Endothelial cell of umbilical vein (primary cell): ENCODE results near the gene APOD.
"Not testable (repeated sequence)": the region's sequence is repeated elsewhere in the genome, so short reads cannot be mapped to it uniquely, and the experiment has no call there.

Experiments used
- CTCF ChIP-seq, 2 donors: IDR thresholded peaks; 1 replicate in 1 of 2; 2 replicates in 1 of 2; pipeline ENCODE4 v1.5.1; 2011; ENCODE audit warnings: low read length in 2 of 2, mild to moderate bottlenecking in 2 of 2, moderate library complexity in 2 of 2, control low read depth in 1 of 2, inconsistent platforms in 1 of 2, low read depth in 1 of 2; ENCODE audit not compliant: insufficient read depth in 1 of 2; ENCODE audit errors: extremely low read depth in 1 of 2
- EZH2 ChIP-seq: IDR thresholded peaks from 2 replicates; pipeline ENCODE4 v1.6.1; 2012; ENCODE audit warnings: borderline replicate concordance, low read depth, mild to moderate bottlenecking, moderate library complexity, low read length, inconsistent platforms; ENCODE audit not compliant: severe bottlenecking
- FOS ChIP-seq: IDR thresholded peaks from 2 replicates; pipeline ENCODE4 v1.6.1; 2011; ENCODE audit warnings: mild to moderate bottlenecking, low read length, moderate library complexity, borderline replicate concordance; ENCODE audit not compliant: insufficient read depth
- MAX ChIP-seq: IDR thresholded peaks from 2 replicates; pipeline ENCODE4 v1.6.1; 2011; ENCODE audit not compliant: insufficient read depth, insufficient read length
- MYC ChIP-seq: IDR thresholded peaks from one replicate; pipeline ENCODE4 v1.6.1; 2011; ENCODE audit warnings: mild to moderate bottlenecking, low read depth, low read length
- POLR2A ChIP-seq: IDR thresholded peaks from 2 replicates; pipeline ENCODE4 v1.6.1; 2012; ENCODE audit warnings: low read depth, mild to moderate bottlenecking, control low read depth, low read length
- POLR2AphosphoS5 ChIP-seq: IDR thresholded peaks from 2 replicates; pipeline ENCODE4 v1.6.1; 2012; ENCODE audit warnings: low read depth, mild to moderate bottlenecking, control low read depth, low read length, moderate library complexity; ENCODE audit not compliant: insufficient read depth

GRCh38 chr3:195624171-195624570, 40.4 kb upstream of the APOD start:
- TF ChIP-seq POLR2AphosphoS5; MYC; CTCF (IDR thresholded peaks at IDR 0.05; ENCODE audit: extremely low read depth in 1 of 2, insufficient read depth in 1 of 2, low read depth in 1 of 2, low read length in 2 of 2); FOS; EZH2; MAX; POLR2A: not testable (repeated sequence)
